OCI-LY7 (cell line): ENCODE measurements around the gene KCNK7. TPM values are rescaled to one million over a fixed set of nuclear protein-coding genes. Genes with fewer than 3 reads are reported as not detected.

Source experiments
- BruUV-seq: library from RNA; stranded (reverse); fragments of 400-500 nt; replicated peaks from 2 replicates; lab custom pipeline; 2021; lab: Mats Ljungman, UMichigan
- CTCF ChIA-PET: fragments of 300-600 bp; sonication (Branson Sonifier 250); formaldehyde crosslinking; loops from one replicate; lab custom pipeline; 2022; ENCODE audit warnings: antibody characterized with exemption; ENCODE audit not compliant: unreplicated experiment; lab: Charles Lee
- POLR2A ChIA-PET: fragments of 300-600 bp; sonication (Branson Sonifier 250); formaldehyde crosslinking; loops from one replicate; lab custom pipeline; 2022; ENCODE audit warnings: antibody characterized with exemption; lab: Charles Lee
- DNase-seq: peaks from one replicate; pipeline ENCODE4 v3.0.0-alpha.2; 2015; ENCODE audit warnings: low spot score
- H2AFZ ChIP-seq: fragments of 200-600 bp; sonication (generic), shearing (Covaris generic); 2 replicates; pipeline ENCODE4 v1.6.1; 2014; ENCODE audit warnings: mild to moderate bottlenecking, antibody characterized with exemption, low read length, moderate library complexity
- H3K27ac ChIP-seq: fragments of 200-600 bp; sonication (generic); 2 replicates; pipeline ENCODE4 v1.5.1; 2014; ENCODE audit warnings: mixed run types, low read depth, mild to moderate bottlenecking, moderate library complexity, low read length, inconsistent platforms; ENCODE audit not compliant: poor library complexity, severe bottlenecking
- H3K36me3 ChIP-seq: fragments of 200-600 bp; sonication (generic); 2 replicates; pipeline ENCODE4 v1.6.1; 2014; ENCODE audit warnings: mild to moderate bottlenecking, antibody characterized with exemption, low read length, moderate library complexity, mixed read lengths; ENCODE audit not compliant: insufficient read depth
- H3K4me1 ChIP-seq: fragments of 200-600 bp; sonication (generic); 2 replicates; pipeline ENCODE4 v1.5.1; 2014; ENCODE audit warnings: mild to moderate bottlenecking, low read length; ENCODE audit not compliant: insufficient read depth, poor library complexity, severe bottlenecking
- H3K4me2 ChIP-seq: fragments of 200-600 bp; sonication (generic); 2 replicates; pipeline ENCODE4 v1.6.1; 2014; ENCODE audit warnings: mild to moderate bottlenecking, low read length
- H3K4me3 ChIP-seq: fragments of 200-600 bp; sonication (generic); 2 replicates; pipeline ENCODE4 v1.5.1; 2014; ENCODE audit warnings: mild to moderate bottlenecking, low read depth, low read length; ENCODE audit not compliant: poor library complexity, severe bottlenecking
- H3K79me2 ChIP-seq: fragments of 200-600 bp; sonication (generic); 2 replicates; pipeline ENCODE4 v1.6.1; 2016; ENCODE audit warnings: low read depth, mild to moderate bottlenecking, low read length, moderate library complexity, mixed read lengths; ENCODE audit not compliant: insufficient read depth
- H3K9me2 ChIP-seq: fragments of 200-600 bp; sonication (generic); 2 replicates; pipeline ENCODE4 v1.6.1; 2016; ENCODE audit warnings: mild to moderate bottlenecking, low read length, mixed read lengths; ENCODE audit not compliant: insufficient read depth
- H3K9me3 ChIP-seq: fragments of 200-600 bp; sonication (generic); 2 replicates; pipeline ENCODE4 v1.6.1; 2014; ENCODE audit warnings: mild to moderate bottlenecking, mixed run types, low read length, mixed read lengths
- H4K20me1 ChIP-seq: fragments of 200-600 bp; sonication (generic); 2 replicates; pipeline ENCODE4 v1.6.1; 2014; ENCODE audit warnings: mild to moderate bottlenecking, antibody characterized with exemption, low read length, moderate library complexity, mixed read lengths; ENCODE audit not compliant: insufficient read depth
- CTCF ChIP-seq: fragments of 200-600 bp; sonication (generic); conservative IDR thresholded peaks from 2 replicates; pipeline ENCODE4 v1.5.1; 2014; ENCODE audit warnings: mild to moderate bottlenecking, antibody characterized with exemption, low read length, moderate library complexity, mixed read lengths
- EZH2phosphoT487 ChIP-seq: fragments of 200-600 bp; sonication (generic); IDR thresholded peaks from 2 replicates; pipeline ENCODE4 v1.6.1; 2018; ENCODE audit warnings: low read depth, borderline replicate concordance, mild to moderate bottlenecking, mixed run types, antibody characterized with exemption, low read length, moderate library complexity, mixed read lengths
- intact Hi-C: fragments of 100-400 bp; cut with micrococcal nuclease; formaldehyde crosslinking; loops from one replicate; pipeline ENCODE4 v1.10.0; 2022; ENCODE audit not compliant: unreplicated experiment
- total RNA-seq, 2 experiments: library from RNA; depleted of rRNA in 1 of 2; stranded (reverse); fragments of >200 nt in 1 of 2; shearing (Covaris generic) in 1 of 2; gene quantifications; 2 replicates each; pipeline ENCODE4 v1.2.3, GENCODE V29; 2014 to 2022

KCNK7 gene
- total RNA-seq, 2 experiments from 2014 or later = 0.68 to 1.4 TPM

GRCh38 chr11:65574811-65575567, 20.6 kb downstream of the KCNK7 start:
- DNase-seq = peak; percentile 57
- ChIA-PET CTCF (interaction anchor here (1.1 kb wide), 1 partner anchor 13 kb away, joined by 3 read pairs; no protein-coding TSS in a partner anchor), POLR2A (interaction anchor here (0.7 to 1.1 kb wide), 2 partner anchors 38 to 76 kb away, joined by 3 to 4 read pairs; partner anchors contain the start of gene MALAT1)
- TF ChIP-seq EZH2phosphoT487 = no peak
- no peak for TF ChIP-seq CTCF
- Histone ChIP-seq H3K4me1 (peaks cover 55% of the 10 kb centered on the region), H3K4me3 (peak overlapping the region; percentile 94), H2AFZ (no peak overlapping the region), H3K4me2 (peak overlapping the region; percentile 85), H3K9me2 (no peaks in the 10 kb centered on the region), H3K27ac (peak overlapping the region; percentile 84), H3K36me3 (peaks cover 11% of the 10 kb centered on the region; the same call in 1 of the 2 replicates), H3K79me2 (peaks cover 29% of the 10 kb centered on the region), H3K9me3 (no peaks in the 10 kb centered on the region), H4K20me1 (peaks cover 7% of the 10 kb centered on the region; the same call in 1 of the 2 replicates)
- intact Hi-C loops = loop anchor here (1.0 to 10.0 kb wide), 5 partner anchors 13 to 720 kb away; partner anchors contain the start of genes PCNX3, RELA and SIPA1
- no TSS peak for BruUV-seq

- POLR2A ChIA-PET = interaction anchor here (1.1 kb wide), 1 partner anchor 39 kb away, joined by 4 read pairs; no protein-coding TSS in a partner anchor
Observed at GRCh38 chr11:65574109-65574810, 21.3 kb downstream of the KCNK7 start.

More at GRCh38 chr11:65574109-65574810, 21.3 kb downstream of the KCNK7 start:
- Histone ChIP-seq H3K36me3 (peaks cover 8% of the 10 kb centered on the region; the same call in 1 of the 2 replicates), H3K4me2 (peak overlapping the region; percentile 98), H3K79me2 (peaks cover 31% of the 10 kb centered on the region), H4K20me1 (peaks cover 7% of the 10 kb centered on the region; the same call in 1 of the 2 replicates), H3K9me2 (no peaks in the 10 kb centered on the region), H3K9me3 (no peaks in the 10 kb centered on the region), H3K4me3 (peak overlapping the region; percentile 94), H2AFZ (no peak overlapping the region), H3K4me1 (peaks cover 55% of the 10 kb centered on the region), H3K27ac (peak overlapping the region; percentile 84)
- no TSS peak for BruUV-seq
- peak; percentile 93 for DNase-seq
- intact Hi-C loops = loop anchor here (1.0 to 10.0 kb wide), 5 partner anchors 14 to 719 kb away; partner anchors contain the start of genes PCNX3, RELA and SIPA1
- TF ChIP-seq CTCF (peak; percentile 85), EZH2phosphoT487 (no peak)
- CTCF ChIA-PET = no interaction called here
